Neural progenitor cell (in vitro differentiated cells): ENCODE data around the gene GATA5. TPM values are rescaled to one million over a fixed set of nuclear protein-coding genes. Genes with fewer than 3 reads are reported as not detected.

ENCODE experiments used
- DNase-seq: peaks from one replicate; pipeline ENCODE4 v3.0.0-alpha.2; 2016; ENCODE audit warnings: low spot score
- H2AFZ ChIP-seq: fragments of 200-600 bp; sonication (generic); replicated peaks from 2 replicates; pipeline ENCODE4 v1.6.1; 2016; ENCODE audit warnings: antibody characterized with exemption
- H3F3A ChIP-seq: fragments of 200-600 bp; sonication (generic); 2 replicates; pipeline ENCODE4 v1.6.1; 2016; ENCODE audit warnings: antibody characterized with exemption, low read depth
- H3K27ac ChIP-seq: fragments of 200-600 bp; sonication (generic); 2 replicates; pipeline ENCODE4 v1.5.1; 2016; ENCODE audit warnings: mild to moderate bottlenecking
- H3K27me3 ChIP-seq: fragments of 200-600 bp; sonication (generic); 2 replicates; pipeline ENCODE4 v1.6.1; 2016; ENCODE audit warnings: mild to moderate bottlenecking, moderate library complexity
- H3K36me3 ChIP-seq: fragments of 200-600 bp; sonication (generic); 2 replicates; pipeline ENCODE4 v1.5.1; 2016
- H3K4me1 ChIP-seq: fragments of 200-600 bp; sonication (generic); 2 replicates; pipeline ENCODE4 v1.6.1; 2016; ENCODE audit warnings: mixed run types
- H3K4me2 ChIP-seq: fragments of 200-600 bp; sonication (generic); 2 replicates; pipeline ENCODE4 v1.6.1; 2016
- H3K4me3 ChIP-seq: fragments of 200-600 bp; sonication (generic); 2 replicates; pipeline ENCODE4 v1.5.1; 2016
- H3K79me2 ChIP-seq: fragments of 200-600 bp; sonication (generic); 2 replicates; pipeline ENCODE4 v1.6.1; 2016; ENCODE audit warnings: low read depth
- H3K9ac ChIP-seq: fragments of 200-600 bp; sonication (generic); 2 replicates; pipeline ENCODE4 v1.6.1; 2016
- H3K9me3 ChIP-seq: fragments of 200-600 bp; sonication (generic); 2 replicates; pipeline ENCODE4 v1.5.1; 2016; ENCODE audit warnings: low read depth
- H4K20me1 ChIP-seq: fragments of 200-600 bp; sonication (generic); 2 replicates; pipeline ENCODE4 v1.6.1; 2016; ENCODE audit warnings: low read depth
- H3K27ac Mint-ChIP-seq: 3 replicates; pipeline ENCODE4 v1.8.0; 2021; ENCODE audit warnings: mixed read lengths
- H3K27me3 Mint-ChIP-seq: 2 replicates; pipeline ENCODE4 v1.8.0; 2022; ENCODE audit warnings: low read depth, mild to moderate bottlenecking, inconsistent platforms, moderate library complexity, mixed read lengths; ENCODE audit not compliant: insufficient read depth
- H3K36me3 Mint-ChIP-seq: 3 replicates; pipeline ENCODE4 v1.8.0; 2021; ENCODE audit warnings: mixed read lengths
- H3K4me1 Mint-ChIP-seq: 3 replicates; pipeline ENCODE4 v1.8.0; 2021; ENCODE audit warnings: mixed read lengths
- H3K4me3 Mint-ChIP-seq: 3 replicates; pipeline ENCODE4 v1.8.0; 2021; ENCODE audit warnings: mild to moderate bottlenecking, moderate library complexity, mixed read lengths
- H3K9me3 Mint-ChIP-seq: 3 replicates; pipeline ENCODE4 v1.8.0; 2020; ENCODE audit warnings: mixed read lengths
- EZH2 ChIP-seq: fragments of 200-600 bp; sonication (generic); IDR thresholded peaks from 2 replicates; pipeline ENCODE4 v1.6.1; 2017; ENCODE audit warnings: antibody characterized with exemption, mild to moderate bottlenecking, moderate library complexity
- EZH2phosphoT487 ChIP-seq: fragments of 200-600 bp; sonication (generic); IDR thresholded peaks from 2 replicates; pipeline ENCODE4 v1.6.1; 2017; ENCODE audit warnings: antibody characterized with exemption
- total RNA-seq: library from RNA; depleted of rRNA; stranded (reverse); fragments of >200 nt; gene quantifications from 2 replicates; pipeline ENCODE4 v1.2.3, GENCODE V29; 2015; ENCODE audit warnings: low replicate concordance
- TF ChIP-seq, protein P1 (sequence below): fragments of 200-600 bp; sonication (generic); IDR thresholded peaks from 2 replicates; pipeline ENCODE4 v1.5.1; 2017; ENCODE audit warnings: antibody characterized with exemption, mild to moderate bottlenecking

GATA5 gene
- total RNA-seq, 1 donor from 2014 or later: not detected

DNA sequence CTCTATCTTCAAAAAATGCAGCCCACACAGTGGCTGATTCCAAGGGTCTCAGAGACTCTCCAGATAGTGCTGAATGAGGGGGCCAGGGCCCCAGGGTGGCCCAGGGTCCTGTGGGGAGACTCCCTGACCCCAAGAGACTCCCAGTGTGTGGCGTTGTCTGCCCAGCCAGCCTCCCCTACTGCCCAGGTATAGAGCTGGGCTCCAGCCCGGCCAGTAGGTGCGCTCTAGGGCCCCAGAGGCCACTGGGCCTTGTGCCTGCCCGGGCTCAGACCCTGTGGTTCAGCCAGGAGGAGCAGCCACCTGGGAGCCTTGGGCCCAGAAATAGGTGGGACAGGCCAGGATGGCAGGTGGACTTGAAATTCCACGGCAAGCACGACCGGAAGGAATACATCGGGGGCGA lies 30.3 kb upstream of the GATA5 start:
- H3K27ac ChIP-seq: no peak overlapping the region
- no peaks in the 10 kb centered on the region for H3K79me2 ChIP-seq
- Mint-ChIP-seq H3K4me3 (no peak overlapping the region), H3K4me1 (peaks cover 4% of the 10 kb centered on the region), H3K9me3 (no peaks in the 10 kb centered on the region), H3K27me3 (peaks cover 21% of the 10 kb centered on the region), H3K27ac (no peak overlapping the region), H3K36me3 (no peaks in the 10 kb centered on the region)
- H3K9ac ChIP-seq: no peak overlapping the region
- H2AFZ ChIP-seq: no peak overlapping the region
- no peaks in the 10 kb centered on the region for H3K9me3 ChIP-seq
- H4K20me1 ChIP-seq: no peaks in the 10 kb centered on the region
- no peak for DNase-seq
- no peaks in the 10 kb centered on the region for H3K27me3 ChIP-seq
- H3F3A ChIP-seq: no peaks in the 10 kb centered on the region
- H3K4me2 ChIP-seq: no peak overlapping the region
- no peaks in the 10 kb centered on the region for H3K4me1 ChIP-seq
- H3K36me3 ChIP-seq: no peaks in the 10 kb centered on the region
- TF ChIP-seq, protein P1, sequence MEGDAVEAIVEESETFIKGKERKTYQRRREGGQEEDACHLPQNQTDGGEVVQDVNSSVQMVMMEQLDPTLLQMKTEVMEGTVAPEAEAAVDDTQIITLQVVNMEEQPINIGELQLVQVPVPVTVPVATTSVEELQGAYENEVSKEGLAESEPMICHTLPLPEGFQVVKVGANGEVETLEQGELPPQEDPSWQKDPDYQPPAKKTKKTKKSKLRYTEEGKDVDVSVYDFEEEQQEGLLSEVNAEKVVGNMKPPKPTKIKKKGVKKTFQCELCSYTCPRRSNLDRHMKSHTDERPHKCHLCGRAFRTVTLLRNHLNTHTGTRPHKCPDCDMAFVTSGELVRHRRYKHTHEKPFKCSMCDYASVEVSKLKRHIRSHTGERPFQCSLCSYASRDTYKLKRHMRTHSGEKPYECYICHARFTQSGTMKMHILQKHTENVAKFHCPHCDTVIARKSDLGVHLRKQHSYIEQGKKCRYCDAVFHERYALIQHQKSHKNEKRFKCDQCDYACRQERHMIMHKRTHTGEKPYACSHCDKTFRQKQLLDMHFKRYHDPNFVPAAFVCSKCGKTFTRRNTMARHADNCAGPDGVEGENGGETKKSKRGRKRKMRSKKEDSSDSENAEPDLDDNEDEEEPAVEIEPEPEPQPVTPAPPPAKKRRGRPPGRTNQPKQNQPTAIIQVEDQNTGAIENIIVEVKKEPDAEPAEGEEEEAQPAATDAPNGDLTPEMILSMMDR: no peak
- TF ChIP-seq EZH2phosphoT487 (no peak), EZH2 (no peak)
- no peak overlapping the region for H3K4me3 ChIP-seq

DNA sequence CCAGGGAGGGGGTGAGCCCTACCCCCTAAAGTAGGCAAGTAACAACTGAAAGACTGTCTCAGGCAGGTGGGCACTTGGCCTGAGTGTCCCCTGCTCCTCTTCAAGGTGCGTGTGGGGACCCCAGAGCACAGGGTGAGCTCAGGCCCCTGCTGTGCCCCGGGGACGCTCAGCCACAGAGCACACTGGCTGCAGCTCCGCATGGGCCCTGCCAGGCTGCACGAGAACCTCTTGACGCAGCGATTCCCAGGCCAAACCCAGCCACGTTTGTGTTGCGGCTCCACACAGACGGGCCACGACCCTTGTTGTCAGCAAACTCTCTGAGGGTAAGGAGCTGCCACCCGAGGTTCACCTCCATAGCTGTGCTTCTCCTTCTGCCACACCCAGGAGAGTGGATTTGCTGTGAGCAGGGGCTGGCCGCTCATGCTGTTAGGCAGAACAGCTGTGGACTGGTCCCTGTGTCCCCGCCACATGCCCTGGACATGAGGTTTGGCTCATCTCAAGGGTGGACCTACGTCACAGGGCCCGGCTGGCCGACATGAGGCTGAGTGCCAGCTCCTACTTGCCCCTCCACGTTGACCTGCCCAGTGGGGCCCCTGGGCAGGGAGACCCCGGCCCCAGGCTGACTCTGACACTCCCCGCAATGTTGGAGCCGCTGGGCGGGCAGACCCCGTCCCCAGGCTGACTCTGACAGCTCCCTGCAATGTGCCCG lies 29.7 kb upstream of the GATA5 start:
- H3K36me3 ChIP-seq: no peaks in the 10 kb centered on the region
- TF ChIP-seq, protein P1: no peak
- no peak for TF ChIP-seq EZH2
- TF ChIP-seq EZH2phosphoT487: no peak
- H3K79me2 ChIP-seq: no peaks in the 10 kb centered on the region
- Mint-ChIP-seq H3K4me3 (no peak overlapping the region), H3K27ac (no peak overlapping the region), H3K9me3 (peaks cover 4% of the 10 kb centered on the region), H3K36me3 (no peaks in the 10 kb centered on the region), H3K4me1 (peaks cover 10% of the 10 kb centered on the region), H3K27me3 (peaks cover 25% of the 10 kb centered on the region)
- H3K9me3 ChIP-seq: no peaks in the 10 kb centered on the region
- H3K4me2 ChIP-seq: no peak overlapping the region
- DNase-seq: no peak
- no peaks in the 10 kb centered on the region for H4K20me1 ChIP-seq
- H3K27ac ChIP-seq: no peak overlapping the region
- no peak overlapping the region for H2AFZ ChIP-seq
- no peaks in the 10 kb centered on the region for H3K27me3 ChIP-seq
- no peaks in the 10 kb centered on the region for H3K4me1 ChIP-seq
- H3K4me3 ChIP-seq: no peak overlapping the region
- H3F3A ChIP-seq: no peaks in the 10 kb centered on the region
- no peak overlapping the region for H3K9ac ChIP-seq

DNA sequence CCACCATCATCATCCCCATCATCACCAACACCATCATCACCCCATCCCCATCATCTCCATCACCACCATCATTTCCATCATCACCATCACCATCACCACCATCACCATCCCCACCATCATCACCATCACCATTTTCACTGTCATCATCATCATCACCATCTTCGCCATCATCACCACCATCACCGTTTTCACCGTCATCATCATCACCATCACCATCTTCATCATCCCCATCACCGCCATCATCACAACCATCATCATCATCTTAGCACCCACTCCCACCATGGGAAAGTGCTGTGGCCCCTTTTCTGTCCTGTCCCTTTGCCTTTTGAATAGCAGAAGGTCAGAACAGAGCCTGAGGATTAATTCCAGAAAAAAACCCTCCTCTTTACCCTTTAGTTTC lies 28.5 kb upstream of the GATA5 start:
- Mint-ChIP-seq H3K9me3 (peaks cover 5% of the 10 kb centered on the region), H3K27ac (no peak overlapping the region), H3K36me3 (no peaks in the 10 kb centered on the region), H3K4me1 (peaks cover 16% of the 10 kb centered on the region), H3K27me3 (peaks cover 30% of the 10 kb centered on the region), H3K4me3 (peak overlapping the region; percentile 14)
- Histone ChIP-seq H3K4me2 (no peak overlapping the region), H3K4me3 (no peak overlapping the region), H4K20me1 (no peaks in the 10 kb centered on the region), H3K9me3 (no peaks in the 10 kb centered on the region), H3K4me1 (no peaks in the 10 kb centered on the region), H3K27me3 (peaks cover 7% of the 10 kb centered on the region), H3K9ac (no peak overlapping the region), H3K27ac (no peak overlapping the region), H3K79me2 (no peaks in the 10 kb centered on the region), H3K36me3 (no peaks in the 10 kb centered on the region), H3F3A (peaks cover 7% of the 10 kb centered on the region), H2AFZ (no peak overlapping the region)
- DNase-seq: no peak
- TF ChIP-seq EZH2: no peak
- TF ChIP-seq, protein P1: no peak
- no peak for TF ChIP-seq EZH2phosphoT487
